Measurements from ENCODE around the gene STK35. TPM values are rescaled to one million over a fixed set of nuclear protein-coding genes. Genes with fewer than 3 reads are reported as not detected.
A peak's percentile ranks its signal among the peaks of the same experiment; 100 is the strongest.

STK35 gene
- total RNA-seq, 1 donor from 2014 or later: 13.0 TPM

DNA sequence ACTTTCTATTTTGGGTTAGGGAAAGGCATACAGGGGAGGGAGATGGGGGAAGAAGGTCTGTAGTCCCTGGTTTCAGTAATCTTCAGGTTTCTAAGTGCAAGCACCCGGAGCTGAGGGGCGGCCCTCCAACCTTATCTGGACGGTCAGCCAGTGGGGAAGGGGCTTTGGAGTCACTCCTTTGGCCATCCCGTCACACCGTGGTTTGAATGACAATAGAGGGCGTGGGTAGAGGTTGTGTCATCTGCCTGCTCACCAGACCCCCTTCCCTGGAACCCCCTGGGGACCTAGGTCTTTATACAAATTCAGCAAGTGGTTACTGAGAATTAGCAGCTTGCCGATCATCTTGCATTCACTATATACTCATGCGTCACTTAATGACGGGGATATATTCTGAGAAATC lies 29.1 kb downstream of the STK35 start:
- Histone ChIP-seq H3K4me1 (peaks cover 35% of the 10 kb centered on the region), H3K36me3 (peaks cover 6% of the 10 kb centered on the region), H3K27me3 (no peaks in the 10 kb centered on the region), H3K9me3 (no peaks in the 10 kb centered on the region), H3K4me3 (no peak overlapping the region), H3K27ac (no peak overlapping the region)
- DNase-seq: no peak
- TF ChIP-seq, protein P1, sequence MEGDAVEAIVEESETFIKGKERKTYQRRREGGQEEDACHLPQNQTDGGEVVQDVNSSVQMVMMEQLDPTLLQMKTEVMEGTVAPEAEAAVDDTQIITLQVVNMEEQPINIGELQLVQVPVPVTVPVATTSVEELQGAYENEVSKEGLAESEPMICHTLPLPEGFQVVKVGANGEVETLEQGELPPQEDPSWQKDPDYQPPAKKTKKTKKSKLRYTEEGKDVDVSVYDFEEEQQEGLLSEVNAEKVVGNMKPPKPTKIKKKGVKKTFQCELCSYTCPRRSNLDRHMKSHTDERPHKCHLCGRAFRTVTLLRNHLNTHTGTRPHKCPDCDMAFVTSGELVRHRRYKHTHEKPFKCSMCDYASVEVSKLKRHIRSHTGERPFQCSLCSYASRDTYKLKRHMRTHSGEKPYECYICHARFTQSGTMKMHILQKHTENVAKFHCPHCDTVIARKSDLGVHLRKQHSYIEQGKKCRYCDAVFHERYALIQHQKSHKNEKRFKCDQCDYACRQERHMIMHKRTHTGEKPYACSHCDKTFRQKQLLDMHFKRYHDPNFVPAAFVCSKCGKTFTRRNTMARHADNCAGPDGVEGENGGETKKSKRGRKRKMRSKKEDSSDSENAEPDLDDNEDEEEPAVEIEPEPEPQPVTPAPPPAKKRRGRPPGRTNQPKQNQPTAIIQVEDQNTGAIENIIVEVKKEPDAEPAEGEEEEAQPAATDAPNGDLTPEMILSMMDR (IDR thresholded peaks at IDR 0.05): no peak
- intact Hi-C loops (cut with DNase I): no loop called here
- ATAC-seq: no peak

DNA sequence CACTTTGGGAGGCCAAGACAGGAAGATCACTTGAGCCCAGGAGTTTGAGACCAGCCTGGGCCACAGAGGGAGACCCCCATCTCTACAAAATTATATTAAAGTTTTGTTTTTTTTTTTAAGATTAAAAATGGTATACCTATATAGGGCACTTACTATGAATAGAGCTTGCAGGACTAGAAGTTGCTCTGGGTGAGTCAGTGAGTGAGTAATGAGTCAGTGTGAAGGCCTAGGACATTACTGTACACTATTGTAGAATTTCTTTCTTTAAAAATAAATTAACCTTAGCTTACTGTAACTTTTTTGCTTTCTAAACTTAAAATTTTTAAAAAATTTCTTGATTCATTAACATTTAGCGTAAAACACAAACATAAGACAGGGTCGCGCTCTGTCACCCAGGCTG lies 29.7 kb downstream of the STK35 start:
- Histone ChIP-seq H3K27ac (no peak overlapping the region), H3K27me3 (no peaks in the 10 kb centered on the region), H3K36me3 (peaks cover 6% of the 10 kb centered on the region), H3K9me3 (no peaks in the 10 kb centered on the region), H3K4me1 (peaks cover 35% of the 10 kb centered on the region), H3K4me3 (no peak overlapping the region)
- TF ChIP-seq, protein P1 (IDR thresholded peaks at IDR 0.05): no peak
- no peak for DNase-seq
- intact Hi-C loops (cut with DNase I): no loop called here
- ATAC-seq: no peak

DNA sequence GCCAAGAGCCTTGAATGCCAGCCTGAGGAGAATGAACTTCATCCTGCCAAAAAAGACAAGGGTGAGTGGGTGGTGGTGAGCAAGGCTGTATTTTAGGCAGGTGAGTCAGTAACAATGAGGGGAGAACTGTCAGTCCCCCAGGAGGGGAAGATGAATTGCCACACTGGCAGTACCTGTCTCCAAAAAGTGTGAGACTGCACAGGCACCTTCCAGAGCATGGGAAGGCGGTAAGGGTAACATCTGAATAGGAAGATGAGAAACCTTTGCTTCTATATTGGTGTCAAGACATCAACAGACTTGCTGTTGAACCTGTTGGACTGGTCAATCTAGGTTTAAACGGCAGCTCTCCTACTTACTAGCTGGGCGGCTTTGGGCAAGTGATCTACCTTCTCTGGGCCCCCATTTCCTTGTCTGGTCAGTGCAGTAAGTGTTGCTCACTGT lies 30.9 kb downstream of the STK35 start:
- intact Hi-C loops (cut with DNase I): no loop called here
- ATAC-seq (no peak), DNase-seq (no peak)
- TF ChIP-seq, protein P1 (IDR thresholded peaks at IDR 0.05): no peak
- Histone ChIP-seq H3K27ac (no peak overlapping the region), H3K36me3 (peaks cover 6% of the 10 kb centered on the region), H3K4me1 (peaks cover 35% of the 10 kb centered on the region), H3K9me3 (no peaks in the 10 kb centered on the region), H3K4me3 (no peak overlapping the region), H3K27me3 (no peaks in the 10 kb centered on the region)

DNA sequence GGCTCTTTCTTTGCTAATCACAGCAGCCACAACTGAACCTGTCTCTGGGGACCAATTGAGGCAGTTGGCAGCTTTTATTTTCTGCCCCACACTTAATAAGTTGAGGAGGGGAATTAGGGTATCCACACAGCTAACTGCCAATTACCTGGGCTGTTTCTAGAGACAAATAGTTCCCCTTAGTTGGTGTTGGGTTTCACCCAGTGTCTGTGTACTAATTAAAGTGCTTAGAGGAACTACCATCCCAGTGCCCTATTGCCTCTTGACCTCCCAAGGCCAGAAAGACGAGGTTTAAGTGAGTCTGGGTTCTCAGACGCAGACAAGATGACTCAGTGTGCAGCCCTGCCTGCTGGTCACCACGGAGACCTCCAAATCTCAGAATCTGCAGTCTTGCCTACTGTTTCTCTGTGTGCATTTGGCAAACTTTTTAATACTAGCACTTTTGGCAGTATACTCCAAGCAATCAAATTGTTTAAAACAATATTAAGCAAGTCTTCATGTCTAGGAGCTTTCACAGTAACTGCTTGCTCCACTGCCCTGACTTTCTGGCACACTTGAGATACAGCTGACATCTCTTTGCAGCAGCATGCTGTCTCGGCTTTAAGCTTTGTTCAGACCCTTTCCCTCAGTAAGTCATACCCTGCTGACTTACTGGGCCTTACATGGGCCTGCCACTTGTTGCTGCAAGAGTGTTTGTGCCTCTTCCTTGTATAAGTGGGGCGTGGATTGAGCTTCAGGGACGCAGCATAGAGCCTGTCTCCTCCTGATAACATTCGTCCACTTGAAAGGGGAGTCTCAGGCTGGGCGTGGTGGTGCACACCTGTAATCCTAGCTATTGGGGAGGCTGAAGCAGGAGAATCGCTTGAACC lies 31.9 kb downstream of the STK35 start:
- Histone ChIP-seq H3K4me3 (no peak overlapping the region), H3K9me3 (no peaks in the 10 kb centered on the region), H3K27ac (peak overlapping the region; percentile 42), H3K36me3 (no peaks in the 10 kb centered on the region), H3K27me3 (no peaks in the 10 kb centered on the region), H3K4me1 (peaks cover 35% of the 10 kb centered on the region)
- ATAC-seq: peak; percentile 84
- TF ChIP-seq, protein P1 (IDR thresholded peaks at IDR 0.05): no peak
- intact Hi-C loops (cut with DNase I): no loop called here
- no peak for DNase-seq

DNA sequence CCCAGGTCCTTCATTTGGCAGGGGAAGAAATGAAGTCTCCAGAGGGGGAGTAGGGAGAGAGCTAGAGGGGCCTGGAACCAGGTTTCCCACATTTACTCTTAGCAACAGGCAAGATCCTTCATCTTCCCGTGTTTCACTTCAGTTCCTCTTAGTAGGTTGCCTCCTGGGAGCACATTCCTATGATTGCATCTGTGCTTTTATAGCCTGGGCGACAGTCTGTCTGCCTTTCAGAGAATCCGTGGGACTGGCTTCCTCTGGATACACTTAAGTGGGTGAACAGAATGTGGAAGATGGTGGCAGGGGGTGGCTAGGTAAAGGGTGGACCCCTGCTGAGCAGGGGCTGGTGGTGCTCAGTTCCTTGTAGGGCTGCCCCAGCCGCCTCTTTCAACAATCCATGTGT lies 33.4 kb downstream of the STK35 start:
- Histone ChIP-seq H3K9me3 (no peaks in the 10 kb centered on the region), H3K27me3 (no peaks in the 10 kb centered on the region), H3K36me3 (no peaks in the 10 kb centered on the region), H3K4me3 (no peak overlapping the region), H3K27ac (no peak overlapping the region), H3K4me1 (peaks cover 35% of the 10 kb centered on the region)
- no peak for ATAC-seq
- TF ChIP-seq, protein P1 (IDR thresholded peaks at IDR 0.05): no peak
- DNase-seq: no peak
- intact Hi-C loops (cut with DNase I): no loop called here
